AG04450 (cell line): ENCODE results near the gene C10orf143. TPM values are rescaled to one million over a fixed set of nuclear protein-coding genes. Genes with fewer than 3 reads are reported as not detected.
A peak's percentile ranks its signal among the peaks of the same experiment; 100 is the strongest.

Experiments used
- CTCF ChIA-PET: fragments of 300-600, 350-600 bp; formaldehyde crosslinking; extraction: SDS; loops from one replicate; lab custom pipeline; 2022; ENCODE audit warnings: antibody characterized with exemption, inconsistent platforms; lab: Charles Lee
- POLR2A ChIA-PET: fragments of 350-600 bp; formaldehyde crosslinking; extraction: SDS; loops from one replicate; lab custom pipeline; 2021; ENCODE audit warnings: antibody characterized with exemption, inconsistent platforms; lab: Yijun Ruan, JAX
- DNase-seq: peaks from one replicate; pipeline ENCODE4 v3.0.0-alpha.2; 2011; ENCODE audit warnings: low read depth, low spot score
- H3K27ac ChIP-seq: one replicate; pipeline ENCODE4 v1.5.1; 2012; ENCODE audit warnings: low read depth, low read length, control low read depth
- H3K27me3 ChIP-seq: one replicate; pipeline ENCODE4 v1.6.0; 2012; ENCODE audit warnings: low read length; ENCODE audit not compliant: control insufficient read depth, insufficient read depth
- H3K4me3 ChIP-seq: 2 replicates; pipeline ENCODE4 v1.5.1; 2011; ENCODE audit warnings: mild to moderate bottlenecking, low read depth, low read length, control low read depth
- H3K9me3 ChIP-seq: 2 replicates; pipeline ENCODE4 v1.5.1; 2012; ENCODE audit warnings: low read length; ENCODE audit not compliant: control insufficient read depth, insufficient read depth
- CTCF ChIP-seq: IDR thresholded peaks from 2 replicates; pipeline ENCODE4 v1.5.1; 2011; ENCODE audit warnings: low read depth, low read length, control low read depth, inconsistent platforms
- polyA plus RNA-seq: library from polyadenylated mRNA; depleted of rRNA; stranded (reverse); fragments of >200 nt; gene quantifications from 2 replicates; pipeline ENCODE4 v1.2.3, GENCODE V29; 2011

The C10orf143 gene
- polyA plus RNA-seq, 1 experiment, result 1.9 TPM

DNA sequence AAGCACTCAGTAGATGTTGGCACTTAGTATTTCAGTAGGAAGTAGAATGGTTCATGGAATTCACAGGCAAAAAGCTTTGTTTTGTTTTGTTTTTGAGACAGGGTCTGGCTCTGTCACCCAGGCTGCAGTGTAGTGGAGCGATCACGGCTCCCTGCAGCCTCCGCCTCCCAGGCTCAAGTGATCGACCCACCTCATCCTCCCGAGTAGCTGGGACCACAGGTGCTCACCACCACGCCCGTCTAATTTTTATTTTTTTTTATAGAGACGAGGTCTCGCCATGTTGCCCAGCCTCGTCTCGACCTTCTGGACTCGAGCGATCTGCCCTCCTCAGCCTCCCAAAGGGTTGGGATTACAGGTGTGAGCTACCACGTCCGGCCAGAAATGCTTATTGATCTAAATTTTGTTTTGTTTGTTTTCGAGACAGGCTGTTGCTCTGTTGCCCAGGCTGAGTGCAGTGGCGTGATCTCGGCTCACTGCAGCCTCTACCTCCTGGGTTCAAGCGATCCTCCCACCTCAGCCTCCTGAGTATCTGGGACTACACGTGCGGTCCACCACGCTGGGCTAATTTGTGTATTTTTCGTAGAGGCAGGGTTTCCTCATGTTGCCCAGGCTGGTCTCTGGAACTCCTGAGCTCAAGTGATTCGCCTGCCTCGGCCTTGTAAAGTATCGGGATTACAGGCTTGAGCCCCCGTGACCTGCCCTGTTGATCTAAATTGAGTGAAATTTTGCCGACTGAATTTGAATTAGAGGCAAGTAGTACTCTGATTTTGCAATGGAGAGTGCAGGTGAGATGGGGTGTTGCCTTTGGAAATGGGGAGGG lies 27.2 kb upstream of the C10orf143 start:
- ChIA-PET POLR2A (interaction anchor here (0.6 to 2.4 kb wide), 4 partner anchors 10 to 670 kb away, joined by 3 to 93 read pairs (median 4); partner anchors contain the start of gene C10orf143), CTCF (interaction anchor here (2.0 to 4.9 kb wide), 2 partner anchors 10 to 28 kb away, joined by 11 to 45 read pairs; partner anchors contain the start of gene C10orf143)
- Histone ChIP-seq H3K9me3 (no peaks in the 10 kb centered on the region), H3K4me3 (peak overlapping the region; percentile 81), H3K27ac (no peak overlapping the region), H3K27me3 (no peaks in the 10 kb centered on the region)
- no peak for TF ChIP-seq CTCF
- DNase-seq, result no peak

DNA sequence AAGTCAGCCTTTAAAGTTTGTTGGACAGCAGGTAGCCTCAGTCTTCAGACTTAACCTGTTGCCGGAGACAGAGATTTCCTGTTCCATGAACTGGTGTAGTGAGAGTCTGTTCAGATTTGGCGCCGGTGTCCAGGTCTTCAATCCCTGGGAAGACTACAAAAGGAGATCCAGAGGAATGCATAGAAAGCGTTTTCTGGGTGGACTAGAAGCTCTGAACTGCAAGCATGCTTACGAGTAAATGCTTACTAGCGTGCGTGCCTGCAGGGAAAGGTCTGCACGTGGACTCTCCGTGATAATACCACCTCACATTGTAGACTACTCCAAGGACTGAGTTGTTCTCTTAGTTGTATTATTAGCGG lies 26.4 kb upstream of the C10orf143 start:
- CTCF ChIA-PET, result interaction anchor here (1.0 to 4.9 kb wide), 3 partner anchors 10 to 31 kb away, joined by 5 to 45 read pairs (median 11); partner anchors contain the start of gene C10orf143
- no peaks in the 10 kb centered on the region for H3K27me3 ChIP-seq
- H3K27ac ChIP-seq, result no peak overlapping the region
- POLR2A ChIA-PET, result interaction anchor here (1.0 to 2.4 kb wide), 2 partner anchors 10 to 26 kb away, joined by 3 to 93 read pairs; partner anchors contain the start of gene C10orf143
- DNase-seq, result no peak
- no peak for TF ChIP-seq CTCF
- H3K9me3 ChIP-seq, result no peaks in the 10 kb centered on the region
- peak overlapping the region; percentile 81 for H3K4me3 ChIP-seq

DNA sequence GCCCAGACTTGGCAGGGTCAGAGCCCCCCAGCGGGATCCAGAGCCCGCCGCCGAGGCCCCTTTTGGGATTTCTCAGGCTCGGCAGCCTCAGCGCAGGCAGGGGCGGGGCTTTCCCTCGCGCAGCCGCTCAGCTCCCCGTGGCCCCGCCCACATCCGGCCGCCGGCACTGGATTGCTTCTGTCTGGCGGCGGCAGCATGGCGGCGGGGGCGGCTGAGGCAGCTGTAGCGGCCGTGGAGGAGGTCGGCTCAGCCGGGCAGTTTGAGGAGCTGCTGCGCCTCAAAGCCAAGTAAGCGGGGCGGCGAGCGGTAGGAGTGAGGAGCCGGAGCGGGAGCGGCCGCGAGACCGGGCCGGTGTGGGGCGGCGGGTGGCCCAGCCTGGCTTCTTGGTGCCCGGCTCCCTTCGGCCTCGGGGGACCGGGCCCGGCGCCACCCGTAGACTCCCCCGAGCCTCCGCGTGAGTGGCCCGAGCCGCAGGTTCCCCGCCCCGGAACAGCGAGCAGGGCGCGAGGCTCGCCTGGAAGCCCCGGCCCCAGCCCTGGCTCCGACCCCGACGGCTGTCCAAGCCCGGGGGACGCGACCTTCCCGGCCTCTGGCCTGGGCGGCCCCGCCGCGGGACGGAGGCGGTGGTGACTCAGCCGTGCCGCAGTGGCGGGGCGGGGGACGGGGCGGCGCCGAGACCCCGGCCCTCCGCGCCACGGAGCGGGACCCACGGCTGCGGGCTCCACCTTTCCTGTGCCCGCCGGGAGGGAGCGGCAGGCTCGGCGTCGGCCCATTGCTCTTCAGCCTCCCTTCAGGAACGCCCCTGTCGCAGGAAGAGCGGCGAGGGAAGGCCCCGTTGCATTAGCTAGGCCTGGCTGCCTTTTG lies 25.8 kb upstream of the C10orf143 start, which contains the start of gene GLRX3:
Gene GLRX3 (plus strand): TSS at position 166 of the 864 bp plus-strand sequence. CDS start 30 bp downstream, at position 196.
- Histone ChIP-seq H3K27ac (peak within 1 kb of the TSS; percentile 21), H3K9me3 (no peaks in the 10 kb centered on the region), H3K4me3 (peak within 1 kb of the TSS; percentile 81), H3K27me3 (no peaks in the 10 kb centered on the region)
- CTCF ChIA-PET, result interaction anchor here (1.0 to 4.9 kb wide), 4 partner anchors 9 to 31 kb away, joined by 5 to 45 read pairs (median 11); partner anchors contain the start of gene C10orf143
- TF ChIP-seq CTCF, result no peak
- POLR2A ChIA-PET, result interaction anchor here (0.7 to 2.4 kb wide), 3 partner anchors 9 to 26 kb away, joined by 3 to 93 read pairs (median 3); partner anchors contain the start of gene C10orf143
- DNase-seq, result no peak

- no peak for TF ChIP-seq CTCF
- no peak for DNase-seq
- peak overlapping the region; percentile 81 for H3K4me3 ChIP-seq
- ChIA-PET CTCF (interaction anchor here (1.1 to 4.9 kb wide), 2 partner anchors 8 to 26 kb away, joined by 11 to 45 read pairs; partner anchors contain the start of gene C10orf143), POLR2A (interaction anchor here (0.7 to 2.4 kb wide), 2 partner anchors 25 kb away, joined by 3 to 93 read pairs; partner anchors contain the start of gene C10orf143)
- H3K27ac ChIP-seq, result peak overlapping the region; percentile 21
- H3K27me3 ChIP-seq, result peaks cover 2% of the 10 kb centered on the region
- no peaks in the 10 kb centered on the region for H3K9me3 ChIP-seq
Observed at GRCh38 chr10:130135676-130136225, 25.1 kb upstream of the C10orf143 start.
